Activated CD8-positive, alpha-beta memory T cell treated with anti-CD3 and anti-CD28 coated beads, Interleukin-2, amount 50 U/mL, for 24 hours (primary cell): ENCODE results near the gene CDH12.
"Not testable (repeated sequence)": the region's sequence is repeated elsewhere in the genome, so short reads cannot be mapped to it uniquely, and the experiment has no call there.

ENCODE experiments used
- DNase-seq: peaks from one replicate; pipeline ENCODE4 v3.0.0-alpha.2; 2020; ENCODE audit errors: extremely low read depth

The CDH12 gene

GRCh38 chr5:22560147-22560546, 293.0 kb downstream of the CDH12 start:
- no peak for DNase-seq

- DNase-seq, result no peak
Measured at GRCh38 chr5:22557251-22557650, 295.9 kb downstream of the CDH12 start.

GRCh38 chr5:22554475-22554874, 298.7 kb downstream of the CDH12 start:
- no peak for DNase-seq

GRCh38 chr5:22549876-22550671, 303.1 kb downstream of the CDH12 start:
- no peak for DNase-seq

- DNase-seq, result no peak
Measured at GRCh38 chr5:22542340-22542739, 310.8 kb downstream of the CDH12 start.

GRCh38 chr5:22541037-22541436, 312.1 kb downstream of the CDH12 start:
- no peak for DNase-seq

GRCh38 chr5:22539762-22540161, 313.4 kb downstream of the CDH12 start:
- no peak for DNase-seq

GRCh38 chr5:22531986-22532385, 321.2 kb downstream of the CDH12 start:
- DNase-seq, result no peak

- no peak for DNase-seq
Measured at GRCh38 chr5:22521521-22521920, 331.6 kb downstream of the CDH12 start.

- not testable (repeated sequence) for DNase-seq
Measured at GRCh38 chr5:22516497-22516896, 336.6 kb downstream of the CDH12 start.

- no peak for DNase-seq
Measured at GRCh38 chr5:22514231-22514630, 338.9 kb downstream of the CDH12 start.

GRCh38 chr5:22505891-22506290, 347.3 kb downstream of the CDH12 start:
- DNase-seq, result no peak

- no peak for DNase-seq
Measured at GRCh38 chr5:22504411-22504810, 348.7 kb downstream of the CDH12 start.

- no peak for DNase-seq
Measured at GRCh38 chr5:22500556-22500955, 352.6 kb downstream of the CDH12 start.

- no peak for DNase-seq
Measured at GRCh38 chr5:22496666-22497065, 356.5 kb downstream of the CDH12 start.

- no peak for DNase-seq
Measured at GRCh38 chr5:22495016-22495720, 358.0 kb downstream of the CDH12 start.

GRCh38 chr5:22488427-22488826, 364.7 kb downstream of the CDH12 start:
- DNase-seq, result no peak

- no peak for DNase-seq
Measured at GRCh38 chr5:22480305-22480704, 372.8 kb downstream of the CDH12 start.

- DNase-seq, result no peak
Measured at GRCh38 chr5:22473886-22474285, 379.3 kb downstream of the CDH12 start.

- DNase-seq, result no peak
Measured at GRCh38 chr5:22471154-22471553, 382.0 kb downstream of the CDH12 start.

- no peak for DNase-seq
Measured at GRCh38 chr5:22470408-22470807, 382.7 kb downstream of the CDH12 start.

GRCh38 chr5:22465616-22466015, 387.5 kb downstream of the CDH12 start:
- DNase-seq, result no peak

- DNase-seq, result no peak
Measured at GRCh38 chr5:22465177-22465576, 388.0 kb downstream of the CDH12 start.
